Stimulated activated CD4-positive, alpha-beta T cell treated with anti-CD3 and anti-CD28 coated beads, Interleukin-2, amount 100 ng/mL, for 4 hours (primary cell): Measurements from ENCODE around the gene MRGPRX3.

ENCODE experiments used
- DNase-seq: peaks from one replicate; pipeline ENCODE4 v3.0.0-alpha.2; 2020; ENCODE audit warnings: low read depth

MRGPRX3 gene

DNA sequence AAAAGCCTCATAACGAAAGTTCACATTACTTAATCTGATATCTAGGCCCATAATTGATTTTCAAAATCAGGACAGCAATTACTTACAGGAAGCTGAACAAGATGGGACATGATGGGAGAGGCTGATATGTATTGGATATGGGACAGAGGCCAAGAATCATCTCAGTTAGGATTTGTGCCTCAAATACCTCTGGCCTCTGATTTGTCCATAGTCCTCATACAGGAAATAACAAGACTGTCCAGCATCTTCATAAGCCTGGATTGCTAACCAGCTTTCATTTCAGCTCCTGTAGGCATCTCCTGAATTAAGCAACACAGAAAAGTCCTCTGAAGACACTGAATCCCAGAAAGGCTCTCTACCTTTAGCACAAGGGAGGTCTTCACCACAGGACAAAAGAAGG lies 36.0 kb downstream of the MRGPRX3 start:
- no peak for DNase-seq

DNA sequence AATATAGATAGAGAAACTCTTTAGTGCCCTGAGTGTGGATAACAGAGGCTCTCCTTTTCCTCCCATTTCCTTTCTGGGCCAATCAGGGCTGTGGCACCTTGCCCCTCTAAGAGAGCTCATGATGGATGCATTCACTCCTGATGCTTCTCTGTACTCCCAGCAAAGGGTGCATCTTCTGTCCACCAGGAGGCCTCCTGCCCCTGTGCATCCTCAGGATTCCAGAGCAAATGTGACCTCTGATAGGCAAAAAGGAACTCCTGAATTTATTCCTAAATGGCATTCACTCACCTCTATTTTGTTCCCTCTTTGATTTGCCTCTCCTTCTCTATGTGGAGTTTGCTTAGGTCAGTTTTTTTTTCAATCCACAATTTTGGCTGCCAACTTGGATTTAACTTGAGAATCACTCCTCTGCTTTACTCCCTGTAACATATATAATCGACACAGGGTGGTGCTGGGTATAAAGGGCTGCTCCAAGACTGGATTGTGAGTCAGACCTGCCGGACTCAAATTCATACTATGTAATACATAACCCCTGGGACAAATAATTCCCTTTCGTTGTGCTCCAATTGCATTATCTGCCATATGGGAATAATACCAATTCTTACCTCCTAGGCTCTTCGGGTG lies 39.1 kb downstream of the MRGPRX3 start:
- no peak for DNase-seq

DNA sequence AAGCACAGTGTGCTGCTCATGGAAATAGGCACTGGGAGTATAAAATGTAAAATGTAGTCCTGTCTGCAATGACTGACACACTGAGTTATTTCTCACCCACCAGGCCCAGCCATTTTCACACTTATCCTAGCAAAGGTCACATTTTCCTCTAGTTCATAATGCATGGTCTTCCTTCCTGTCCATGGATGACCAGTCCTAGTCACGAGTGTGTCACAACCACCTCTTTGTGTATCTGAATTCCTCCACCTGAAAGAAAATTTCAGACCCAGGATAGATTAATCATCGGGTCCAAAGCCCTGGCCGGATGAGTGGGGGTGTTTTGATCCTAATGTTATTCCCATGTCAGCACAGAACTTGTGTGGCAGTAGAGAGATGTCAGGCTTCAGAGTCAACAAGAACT lies 40.3 kb downstream of the MRGPRX3 start, which contains the start of gene MRGPRX4:
Gene MRGPRX4 (plus strand): TSS at position 172 of the 400 bp plus-strand sequence. CDS start 420 bp downstream, outside the sequence.
- no peak for DNase-seq

DNA sequence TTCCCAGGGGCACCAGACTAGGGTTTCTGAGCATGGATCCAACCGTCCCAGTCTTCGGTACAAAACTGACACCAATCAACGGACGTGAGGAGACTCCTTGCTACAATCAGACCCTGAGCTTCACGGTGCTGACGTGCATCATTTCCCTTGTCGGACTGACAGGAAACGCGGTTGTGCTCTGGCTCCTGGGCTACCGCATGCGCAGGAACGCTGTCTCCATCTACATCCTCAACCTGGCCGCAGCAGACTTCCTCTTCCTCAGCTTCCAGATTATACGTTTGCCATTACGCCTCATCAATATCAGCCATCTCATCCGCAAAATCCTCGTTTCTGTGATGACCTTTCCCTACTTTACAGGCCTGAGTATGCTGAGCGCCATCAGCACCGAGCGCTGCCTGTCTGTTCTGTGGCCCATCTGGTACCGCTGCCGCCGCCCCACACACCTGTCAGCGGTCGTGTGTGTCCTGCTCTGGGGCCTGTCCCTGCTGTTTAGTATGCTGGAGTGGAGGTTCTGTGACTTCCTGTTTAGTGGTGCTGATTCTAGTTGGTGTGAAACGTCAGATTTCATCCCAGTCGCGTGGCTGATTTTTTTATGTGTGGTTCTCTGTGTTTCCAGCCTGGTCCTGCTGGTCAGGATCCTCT lies 41.0 kb downstream of the MRGPRX3 start:
- no peak for DNase-seq
